GM10847 (cell line): ENCODE data around the gene MRPL34.
A peak's percentile ranks its signal among the peaks of the same experiment; 100 is the strongest.

Experiments
- POLR2A ChIP-seq: IDR thresholded peaks from 2 replicates; pipeline ENCODE4 v1.6.1; 2011; ENCODE audit not compliant: insufficient read length; ENCODE audit errors: extremely low read depth

The MRPL34 gene

GRCh38 chr19:17328517-17329365, 23.1 kb downstream of the MRPL34 start:
- TF ChIP-seq POLR2A, result no peak

- TF ChIP-seq POLR2A, result no peak
Observed at GRCh38 chr19:17329366-17330261, 23.9 kb downstream of the MRPL34 start.

DNA sequence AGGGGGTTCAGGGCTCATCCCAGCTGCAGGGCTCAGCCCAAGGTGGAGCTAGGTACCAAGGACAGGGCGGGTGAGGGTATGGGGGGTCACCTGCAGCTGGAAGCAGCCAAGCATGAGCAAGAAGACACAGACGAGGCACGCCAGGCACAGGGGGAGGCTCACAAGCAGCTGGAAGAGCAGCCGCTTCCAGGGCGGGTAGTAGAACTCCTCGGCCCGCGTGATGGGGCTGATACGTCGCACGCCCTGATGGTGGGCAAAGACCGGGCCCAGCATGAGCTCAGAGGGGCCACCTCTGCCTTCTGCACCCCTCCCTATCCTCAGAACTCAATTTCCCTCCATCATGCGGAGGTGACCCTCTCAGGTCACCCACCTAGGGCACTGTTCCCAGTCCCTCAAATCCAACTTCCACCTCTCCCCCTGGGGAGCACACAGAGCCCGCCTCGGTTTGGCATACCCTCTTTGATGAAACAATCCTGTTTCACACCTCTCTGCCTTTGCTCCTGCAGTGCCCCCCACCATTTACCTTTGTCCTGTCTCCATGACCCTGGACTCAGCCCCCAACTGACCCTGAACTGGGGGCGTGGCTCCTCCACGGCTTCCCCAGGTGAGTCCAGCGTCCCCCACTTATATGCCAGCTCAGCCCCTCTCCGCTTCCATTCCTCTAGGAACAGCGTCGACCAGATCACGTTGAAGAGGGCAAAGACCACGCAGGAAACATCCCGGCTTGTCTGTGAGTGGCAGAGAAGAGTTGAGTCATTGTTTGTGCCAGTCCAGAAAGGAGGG, 24.8 kb downstream of the MRPL34 start:
- TF ChIP-seq POLR2A, result no peak

- TF ChIP-seq POLR2A, result no peak
Observed at GRCh38 chr19:17331045-17331558, 25.4 kb downstream of the MRPL34 start.

GRCh38 chr19:17332360-17332676, 26.6 kb downstream of the MRPL34 start:
- no peak for TF ChIP-seq POLR2A

- TF ChIP-seq POLR2A, result no peak
Observed at GRCh38 chr19:17332677-17333581, 27.3 kb downstream of the MRPL34 start.

- no peak for TF ChIP-seq POLR2A
Observed at GRCh38 chr19:17333611-17334413, 28.1 kb downstream of the MRPL34 start.

GRCh38 chr19:17334414-17335409, 29.0 kb downstream of the MRPL34 start, which contains the start of gene ANO8:
Gene ANO8 (minus strand): TSS chr19:17334855. CDS start chr19:17334670, 185 bp downstream.
- TF ChIP-seq POLR2A, result no peak

DNA sequence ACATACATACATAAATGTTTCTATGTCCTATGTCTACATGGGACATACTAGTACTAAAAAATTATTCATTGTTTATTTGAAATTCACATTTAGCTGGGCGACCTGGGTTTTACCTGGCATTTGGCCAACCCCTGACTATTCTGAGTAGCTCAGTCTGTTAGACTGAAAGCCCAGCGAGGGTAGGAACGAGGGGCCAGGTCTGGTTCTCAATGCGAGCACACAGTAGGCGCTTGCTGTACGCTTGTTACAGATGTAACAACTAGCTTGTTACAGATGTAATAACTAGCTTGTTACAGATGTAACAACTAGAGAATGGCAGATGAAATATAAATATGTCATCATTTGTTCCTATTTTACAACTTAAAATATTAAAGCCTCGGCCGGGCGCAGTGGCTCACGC, 29.9 kb downstream of the MRPL34 start:
- no peak for TF ChIP-seq POLR2A

DNA sequence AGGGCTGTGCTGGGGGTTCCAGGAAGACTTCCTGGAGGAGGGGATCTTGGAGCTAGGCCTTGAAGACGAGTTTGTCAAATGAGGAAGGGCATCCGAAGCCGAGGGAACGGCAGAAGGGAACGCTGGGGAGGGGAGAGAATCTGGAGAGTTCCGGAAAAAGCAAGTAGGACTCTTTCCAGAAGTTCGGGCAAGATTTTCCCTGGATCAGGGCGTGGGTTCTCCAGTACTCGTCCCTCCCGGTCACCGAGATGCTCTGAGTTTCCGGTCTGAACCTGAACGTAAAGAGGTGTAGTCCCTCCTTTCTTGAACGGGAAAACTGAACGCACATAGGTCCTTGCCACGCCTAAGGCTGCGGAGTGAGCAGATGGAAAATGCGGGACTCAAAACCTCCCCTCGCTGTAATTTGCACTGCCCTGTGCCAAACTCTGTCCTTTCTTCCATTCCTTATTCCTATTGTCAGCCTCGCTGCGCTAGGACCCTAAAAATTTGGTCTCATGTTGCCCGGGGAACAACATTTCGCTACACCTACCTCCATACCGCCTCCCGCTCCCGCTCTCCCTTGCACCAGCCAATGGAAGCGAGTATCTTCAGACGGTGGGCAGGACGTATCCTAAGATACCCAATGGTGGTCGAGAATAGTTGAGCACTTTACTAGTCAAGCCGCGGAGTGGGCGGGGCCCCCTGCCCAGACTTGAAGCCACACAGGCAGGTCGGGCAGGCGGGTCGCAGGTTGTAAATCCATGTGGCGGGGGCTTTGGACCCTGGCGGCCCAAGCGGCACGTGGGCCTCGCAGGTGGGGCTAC, 31.4 kb downstream of the MRPL34 start, which contains the start of gene GTPBP3:
Gene GTPBP3 (plus strand): TSS at position 682 of the 803 bp plus-strand sequence. CDS start 59 bp downstream, at position 741.
- peak; percentile 60 for TF ChIP-seq POLR2A
